ENCODE results near the gene TGFBR2. TPM values are rescaled to one million over a fixed set of nuclear protein-coding genes. Genes with fewer than 3 reads are reported as not detected.

TGFBR2 gene
- total RNA-seq, 2 donors from 2014 or later: 53.0 to 69.6 TPM

DNA sequence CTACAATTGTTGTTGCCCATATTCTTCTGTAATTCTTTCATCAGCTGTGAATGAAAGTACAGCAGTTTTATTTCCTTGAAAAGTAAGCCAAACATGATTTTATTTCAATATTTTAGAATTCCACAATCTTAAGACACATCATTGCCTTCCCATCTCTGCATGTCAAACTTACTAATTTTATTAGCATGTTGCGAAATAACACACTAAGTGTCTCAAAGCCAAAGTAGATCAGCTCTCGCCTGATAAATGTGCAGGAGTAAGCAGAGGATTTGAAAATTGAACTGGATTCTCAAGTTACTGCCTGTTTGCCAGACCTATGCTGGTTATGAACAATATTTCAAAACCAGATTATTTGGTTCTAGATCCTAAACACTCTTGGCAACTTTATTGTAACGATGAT, 25.7 kb downstream of the TGFBR2 start:
- TF ChIP-seq CTCF (IDR thresholded peaks at IDR 0.05): no peak
- no peak for TF ChIP-seq POLR2A (IDR thresholded peaks at IDR 0.05)
- no peak for TF ChIP-seq POLR2AphosphoS5 (IDR thresholded peaks at IDR 0.05)

GRCh38 chr3:30632521-30632920, 26.1 kb downstream of the TGFBR2 start:
- no peaks in the 10 kb centered on the region for H3K9me3 ChIP-seq
- intact Hi-C loops (cut with DNase I): no loop called here
- H3K27me3 ChIP-seq (replicated peaks; ENCODE audit: insufficient read depth): no peaks in the 10 kb centered on the region
- TF ChIP-seq CTCF (IDR thresholded peaks at IDR 0.05): no peak
- no peak for TF ChIP-seq POLR2A (IDR thresholded peaks at IDR 0.05)
- no peak for TF ChIP-seq POLR2AphosphoS5 (IDR thresholded peaks at IDR 0.05)
- no peak overlapping the region for H3K27ac ChIP-seq
- no peak for DNase-seq (ENCODE audit: low spot score)
- H3K4me3 ChIP-seq: no peak overlapping the region
- no peaks in the 10 kb centered on the region for H3K36me3 ChIP-seq
- H3K4me1 ChIP-seq (replicated peaks): no peaks in the 10 kb centered on the region
- 45% methylated on average over 1 of the region's 1 CpG for WGBS

More for the DNA sequence above, 25.7 kb downstream of the TGFBR2 start:
- H3K4me1 ChIP-seq (replicated peaks): no peaks in the 10 kb centered on the region
- no peaks in the 10 kb centered on the region for H3K27me3 ChIP-seq (replicated peaks; ENCODE audit: insufficient read depth)
- no peaks in the 10 kb centered on the region for H3K36me3 ChIP-seq
- no peak overlapping the region for H3K27ac ChIP-seq
- 59% methylated on average over 3 of the region's 3 CpGs for WGBS
- H3K9me3 ChIP-seq: no peaks in the 10 kb centered on the region
- H3K4me3 ChIP-seq: no peak overlapping the region
- intact Hi-C loops (cut with DNase I): no loop called here
- no peak for DNase-seq (ENCODE audit: low spot score)

DNA sequence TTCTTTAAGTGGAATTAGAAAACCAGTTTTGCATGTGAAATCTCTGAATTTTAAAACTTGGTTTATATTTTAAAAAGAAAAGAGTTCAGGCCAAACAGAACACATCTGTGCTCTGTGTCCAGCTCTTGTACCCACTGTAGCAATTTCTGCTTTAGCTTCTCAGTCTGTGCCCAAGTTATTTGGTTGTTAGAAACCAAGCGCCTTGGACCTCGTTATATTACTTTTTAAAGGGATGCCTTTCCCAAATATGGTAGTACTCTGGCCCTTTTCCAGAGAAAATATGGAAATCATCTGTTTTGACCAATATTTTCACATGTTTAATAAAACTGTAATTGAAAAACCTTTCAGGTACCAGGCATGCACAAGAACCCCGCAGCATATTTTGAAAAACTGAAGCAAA, 27.3 kb downstream of the TGFBR2 start:
- Histone ChIP-seq H3K27me3 (replicated peaks; ENCODE audit: insufficient read depth) (no peaks in the 10 kb centered on the region), H3K27ac (no peak overlapping the region), H3K4me1 (replicated peaks) (no peaks in the 10 kb centered on the region), H3K9me3 (no peaks in the 10 kb centered on the region), H3K4me3 (no peak overlapping the region), H3K36me3 (no peaks in the 10 kb centered on the region)
- intact Hi-C loops (cut with DNase I): no loop called here
- WGBS: 64% methylated on average over 3 of the region's 3 CpGs
- TF ChIP-seq CTCF (IDR thresholded peaks at IDR 0.05) (no peak), POLR2AphosphoS5 (IDR thresholded peaks at IDR 0.05) (no peak), POLR2A (IDR thresholded peaks at IDR 0.05) (no peak)
- DNase-seq (ENCODE audit: low spot score): no peak

GRCh38 chr3:30634761-30635735, 28.6 kb downstream of the TGFBR2 start:
- no peaks in the 10 kb centered on the region for H3K4me1 ChIP-seq (replicated peaks)
- no peak for DNase-seq (ENCODE audit: low spot score)
- no peaks in the 10 kb centered on the region for H3K27me3 ChIP-seq (replicated peaks; ENCODE audit: insufficient read depth)
- no peaks in the 10 kb centered on the region for H3K9me3 ChIP-seq
- no peak overlapping the region for H3K4me3 ChIP-seq
- intact Hi-C loops (cut with DNase I): no loop called here
- 40% methylated on average over 3 of the region's 3 CpGs for WGBS
- no peaks in the 10 kb centered on the region for H3K36me3 ChIP-seq
- no peak for TF ChIP-seq POLR2AphosphoS5 (IDR thresholded peaks at IDR 0.05)
- TF ChIP-seq CTCF (IDR thresholded peaks at IDR 0.05): no peak
- no peak for TF ChIP-seq POLR2A (IDR thresholded peaks at IDR 0.05)
- no peak overlapping the region for H3K27ac ChIP-seq

All from prostate gland (tissue), 2 donors.